OCI-LY7 (cell line): ENCODE measurements around the gene MKNK2. TPM values are rescaled to one million over a fixed set of nuclear protein-coding genes. Genes with fewer than 3 reads are reported as not detected.

ENCODE experiments used
- BruUV-seq: library from RNA; stranded (reverse); fragments of 400-500 nt; replicated peaks from 2 replicates; lab custom pipeline; 2021; lab: Mats Ljungman, UMichigan
- CTCF ChIA-PET: fragments of 300-600 bp; sonication (Branson Sonifier 250); formaldehyde crosslinking; loops from one replicate; lab custom pipeline; 2022; ENCODE audit warnings: antibody characterized with exemption; ENCODE audit not compliant: unreplicated experiment; lab: Charles Lee
- POLR2A ChIA-PET: fragments of 300-600 bp; sonication (Branson Sonifier 250); formaldehyde crosslinking; loops from one replicate; lab custom pipeline; 2022; ENCODE audit warnings: antibody characterized with exemption; lab: Charles Lee
- DNase-seq: peaks from one replicate; pipeline ENCODE4 v3.0.0-alpha.2; 2015; ENCODE audit warnings: low spot score
- H2AFZ ChIP-seq: fragments of 200-600 bp; sonication (generic), shearing (Covaris generic); 2 replicates; pipeline ENCODE4 v1.6.1; 2014; ENCODE audit warnings: mild to moderate bottlenecking, antibody characterized with exemption, low read length, moderate library complexity
- H3K27ac ChIP-seq: fragments of 200-600 bp; sonication (generic); 2 replicates; pipeline ENCODE4 v1.5.1; 2014; ENCODE audit warnings: mixed run types, low read depth, mild to moderate bottlenecking, moderate library complexity, low read length, inconsistent platforms; ENCODE audit not compliant: poor library complexity, severe bottlenecking
- H3K36me3 ChIP-seq: fragments of 200-600 bp; sonication (generic); 2 replicates; pipeline ENCODE4 v1.6.1; 2014; ENCODE audit warnings: mild to moderate bottlenecking, antibody characterized with exemption, low read length, moderate library complexity, mixed read lengths; ENCODE audit not compliant: insufficient read depth
- H3K4me1 ChIP-seq: fragments of 200-600 bp; sonication (generic); 2 replicates; pipeline ENCODE4 v1.5.1; 2014; ENCODE audit warnings: mild to moderate bottlenecking, low read length; ENCODE audit not compliant: insufficient read depth, poor library complexity, severe bottlenecking
- H3K4me2 ChIP-seq: fragments of 200-600 bp; sonication (generic); 2 replicates; pipeline ENCODE4 v1.6.1; 2014; ENCODE audit warnings: mild to moderate bottlenecking, low read length
- H3K4me3 ChIP-seq: fragments of 200-600 bp; sonication (generic); 2 replicates; pipeline ENCODE4 v1.5.1; 2014; ENCODE audit warnings: mild to moderate bottlenecking, low read depth, low read length; ENCODE audit not compliant: poor library complexity, severe bottlenecking
- H3K79me2 ChIP-seq: fragments of 200-600 bp; sonication (generic); 2 replicates; pipeline ENCODE4 v1.6.1; 2016; ENCODE audit warnings: low read depth, mild to moderate bottlenecking, low read length, moderate library complexity, mixed read lengths; ENCODE audit not compliant: insufficient read depth
- H3K9me2 ChIP-seq: fragments of 200-600 bp; sonication (generic); 2 replicates; pipeline ENCODE4 v1.6.1; 2016; ENCODE audit warnings: mild to moderate bottlenecking, low read length, mixed read lengths; ENCODE audit not compliant: insufficient read depth
- H3K9me3 ChIP-seq: fragments of 200-600 bp; sonication (generic); 2 replicates; pipeline ENCODE4 v1.6.1; 2014; ENCODE audit warnings: mild to moderate bottlenecking, mixed run types, low read length, mixed read lengths
- H4K20me1 ChIP-seq: fragments of 200-600 bp; sonication (generic); 2 replicates; pipeline ENCODE4 v1.6.1; 2014; ENCODE audit warnings: mild to moderate bottlenecking, antibody characterized with exemption, low read length, moderate library complexity, mixed read lengths; ENCODE audit not compliant: insufficient read depth
- CTCF ChIP-seq: fragments of 200-600 bp; sonication (generic); conservative IDR thresholded peaks from 2 replicates; pipeline ENCODE4 v1.5.1; 2014; ENCODE audit warnings: mild to moderate bottlenecking, antibody characterized with exemption, low read length, moderate library complexity, mixed read lengths
- EZH2phosphoT487 ChIP-seq: fragments of 200-600 bp; sonication (generic); IDR thresholded peaks from 2 replicates; pipeline ENCODE4 v1.6.1; 2018; ENCODE audit warnings: low read depth, borderline replicate concordance, mild to moderate bottlenecking, mixed run types, antibody characterized with exemption, low read length, moderate library complexity, mixed read lengths
- intact Hi-C: fragments of 100-400 bp; cut with micrococcal nuclease; formaldehyde crosslinking; loops from one replicate; pipeline ENCODE4 v1.10.0; 2022; ENCODE audit not compliant: unreplicated experiment
- total RNA-seq, 2 experiments: library from RNA; depleted of rRNA in 1 of 2; stranded (reverse); fragments of >200 nt in 1 of 2; shearing (Covaris generic) in 1 of 2; gene quantifications; 2 replicates each; pipeline ENCODE4 v1.2.3, GENCODE V29; 2014 to 2022

The MKNK2 gene
- total RNA-seq, 2 experiments from 2014 or later, result 115 to 225 TPM

- ChIA-PET POLR2A (no interaction called here), CTCF (no interaction called here)
- Histone ChIP-seq H3K27ac (no peak overlapping the region), H3K4me3 (no peak overlapping the region), H3K36me3 (peaks cover 57% of the 10 kb centered on the region), H3K4me2 (no peak overlapping the region), H3K79me2 (no peaks in the 10 kb centered on the region), H3K9me2 (no peaks in the 10 kb centered on the region), H3K9me3 (0 out of 2 replicates have a peak, but pooled peaks cover 4% of the 10 kb centered on the region), H3K4me1 (no peaks in the 10 kb centered on the region), H4K20me1 (no peaks in the 10 kb centered on the region), H2AFZ (no peak overlapping the region)
- intact Hi-C loops, result no loop called here
- no peak for DNase-seq
- BruUV-seq, result no TSS peak
- TF ChIP-seq EZH2phosphoT487 (no peak), CTCF (no peak)
Observed at GRCh38 chr19:1997353-1998233, 53.5 kb downstream of the MKNK2 start.

GRCh38 chr19:1992759-1993260, 58.2 kb downstream of the MKNK2 start:
- Histone ChIP-seq H3K4me1 (no peaks in the 10 kb centered on the region), H3K4me3 (no peak overlapping the region), H3K79me2 (no peaks in the 10 kb centered on the region), H3K27ac (no peak overlapping the region), H3K9me3 (0 out of 2 replicates have a peak, but pooled peaks cover 4% of the 10 kb centered on the region), H3K9me2 (no peaks in the 10 kb centered on the region), H3K4me2 (no peak overlapping the region), H2AFZ (no peak overlapping the region), H3K36me3 (peaks cover 78% of the 10 kb centered on the region), H4K20me1 (no peaks in the 10 kb centered on the region)
- POLR2A ChIA-PET, result no interaction called here
- peak; percentile 40 for DNase-seq
- CTCF ChIA-PET, result no interaction called here
- no TSS peak for BruUV-seq
- TF ChIP-seq EZH2phosphoT487, result no peak
- TF ChIP-seq CTCF, result no peak
- intact Hi-C loops, result no loop called here
